H9 (cell line): ENCODE measurements around the gene SERTAD1. TPM values are rescaled to one million over a fixed set of nuclear protein-coding genes. Genes with fewer than 3 reads are reported as not detected.

Experiments used
- DNase-seq: peaks from one replicate; pipeline ENCODE4 v3.0.0-alpha.2; 2017
- H2AFZ ChIP-seq: one replicate; pipeline ENCODE4 v1.6.1; 2013; ENCODE audit warnings: mild to moderate bottlenecking, low read length, control low read depth, moderate library complexity
- H2AK5ac ChIP-seq: 2 replicates; pipeline ENCODE4 v1.6.1; 2013; ENCODE audit warnings: low read length, control low read depth, mixed read lengths; ENCODE audit not compliant: insufficient read length
- H2BK120ac ChIP-seq: one replicate; pipeline ENCODE4 v1.6.1; 2013; ENCODE audit warnings: low read depth, mild to moderate bottlenecking, low read length, control low read depth, inconsistent platforms; ENCODE audit not compliant: poor library complexity, severe bottlenecking
- H2BK12ac ChIP-seq: 2 replicates; pipeline ENCODE4 v1.6.1; 2013; ENCODE audit warnings: low read length, control low read depth, mixed read lengths, low read depth; ENCODE audit not compliant: insufficient read length
- H2BK15ac ChIP-seq: 2 replicates; pipeline ENCODE4 v1.6.1; 2013; ENCODE audit warnings: low read depth, low read length, control low read depth
- H2BK20ac ChIP-seq: one replicate; pipeline ENCODE4 v1.6.1; 2013; ENCODE audit warnings: low read depth, mild to moderate bottlenecking, low read length, control low read depth, inconsistent platforms; ENCODE audit not compliant: poor library complexity, severe bottlenecking
- H2BK5ac ChIP-seq: 2 replicates; pipeline ENCODE4 v1.6.1; 2013; ENCODE audit warnings: low read length, control low read depth, mixed read lengths; ENCODE audit not compliant: insufficient read length
- H3K14ac ChIP-seq: 2 replicates; pipeline ENCODE4 v1.6.1; 2013; ENCODE audit warnings: low read length, control low read depth; ENCODE audit not compliant: insufficient read depth
- H3K18ac ChIP-seq: 2 replicates; pipeline ENCODE4 v1.6.1; 2013; ENCODE audit warnings: low read depth, mild to moderate bottlenecking, mixed read lengths, low read length, control low read depth; ENCODE audit not compliant: insufficient read length
- H3K23ac ChIP-seq: 2 replicates; pipeline ENCODE4 v1.6.1; 2013; ENCODE audit warnings: low read length, control low read depth, mixed read lengths, low read depth; ENCODE audit not compliant: insufficient read length
- H3K23me2 ChIP-seq: 2 replicates; pipeline ENCODE4 v1.6.1; 2013; ENCODE audit warnings: low read depth, mild to moderate bottlenecking, mixed read lengths, low read length, control low read depth; ENCODE audit not compliant: insufficient read length, poor library complexity, severe bottlenecking
- H3K27ac ChIP-seq: 2 replicates; pipeline ENCODE4 v1.5.1; 2013; ENCODE audit warnings: low read length, control low read depth, mixed read lengths, low read depth; ENCODE audit not compliant: insufficient read length
- H3K27me3 ChIP-seq: 2 replicates; pipeline ENCODE4 v1.6.1; 2013; ENCODE audit warnings: low read length, control low read depth, inconsistent platforms; ENCODE audit not compliant: insufficient read depth
- H3K4ac ChIP-seq: 2 replicates; pipeline ENCODE4 v1.6.1; 2013; ENCODE audit warnings: low read depth, mild to moderate bottlenecking, control low read depth, inconsistent platforms, low read length, moderate library complexity
- H3K4me1 ChIP-seq: 2 replicates; pipeline ENCODE4 v1.6.1; 2013; ENCODE audit warnings: low read length, control low read depth, inconsistent platforms; ENCODE audit not compliant: insufficient read depth
- H3K4me2 ChIP-seq: 2 replicates; pipeline ENCODE4 v1.6.1; 2013; ENCODE audit warnings: low read length, control low read depth, mixed read lengths; ENCODE audit not compliant: insufficient read length, insufficient read depth
- H3K56ac ChIP-seq: 2 replicates; pipeline ENCODE4 v1.6.1; 2013; ENCODE audit warnings: low read depth, mild to moderate bottlenecking, mixed read lengths, low read length, control low read depth; ENCODE audit not compliant: insufficient read length
- H3K79me1 ChIP-seq: 2 replicates; pipeline ENCODE4 v1.6.1; 2013; ENCODE audit warnings: low read depth, mild to moderate bottlenecking, moderate library complexity, low read length, control low read depth, inconsistent platforms; ENCODE audit not compliant: insufficient read depth, poor library complexity, severe bottlenecking
- H3K79me2 ChIP-seq: 2 replicates; pipeline ENCODE4 v1.6.1; 2013; ENCODE audit warnings: low read length, control low read depth, inconsistent platforms; ENCODE audit not compliant: insufficient read depth
- H3K9ac ChIP-seq: 2 replicates; pipeline ENCODE4 v1.6.1; 2013; ENCODE audit warnings: low read length, control low read depth, mixed read lengths; ENCODE audit not compliant: insufficient read length; ENCODE audit errors: extremely low read depth
- H3K9me3 ChIP-seq: one replicate; pipeline ENCODE4 v1.6.1; 2013; ENCODE audit warnings: low read depth, low read length, inconsistent platforms; ENCODE audit not compliant: control insufficient read depth
- H3T11ph ChIP-seq: one replicate; pipeline ENCODE4 v1.6.1; 2013; ENCODE audit warnings: mild to moderate bottlenecking, low read length, control low read depth, inconsistent platforms
- H4K20me1 ChIP-seq: one replicate; pipeline ENCODE4 v1.6.1; 2013; ENCODE audit not compliant: control insufficient read depth, insufficient read length, insufficient read depth
- H4K5ac ChIP-seq: 2 replicates; pipeline ENCODE4 v1.6.1; 2013; ENCODE audit warnings: low read depth, mild to moderate bottlenecking, mixed read lengths, low read length, control low read depth; ENCODE audit not compliant: insufficient read length
- H4K8ac ChIP-seq: replicated peaks from 2 replicates; pipeline ENCODE4 v1.6.1; 2013; ENCODE audit warnings: low read length, control low read depth, mixed read lengths, low read depth; ENCODE audit not compliant: insufficient read length
- H4K91ac ChIP-seq: 2 replicates; pipeline ENCODE4 v1.6.1; 2013; ENCODE audit warnings: low read depth, mild to moderate bottlenecking, moderate library complexity, mixed read lengths, low read length, control low read depth; ENCODE audit not compliant: insufficient read length
- H3K27ac Mint-ChIP-seq, 3 experiments: 2 replicates in 2 of 3; 3 replicates in 1 of 3; pipeline ENCODE4 v1.8.0; 2020 to 2021; ENCODE audit warnings: mixed read lengths in 3 of 3, mild to moderate bottlenecking in 1 of 3, moderate library complexity in 1 of 3
- H3K27me3 Mint-ChIP-seq: 2 replicates; pipeline ENCODE4 v1.8.0; 2021; ENCODE audit warnings: low read depth, mild to moderate bottlenecking, moderate library complexity, mixed read lengths
- H3K36me3 Mint-ChIP-seq, 3 experiments: 2 replicates in 2 of 3; 3 replicates in 1 of 3; pipeline ENCODE4 v1.8.0; 2020 to 2021; ENCODE audit warnings: low read depth in 3 of 3, mixed read lengths in 3 of 3; ENCODE audit not compliant: insufficient read depth in 1 of 3
- H3K4me1 Mint-ChIP-seq, 2 experiments: 2 replicates each; pipeline ENCODE4 v1.8.0; 2020; ENCODE audit warnings: mixed read lengths in 2 of 2
- H3K4me3 Mint-ChIP-seq, 2 experiments: 2 replicates in 1 of 2; 3 replicates in 1 of 2; pipeline ENCODE4 v1.8.0; 2020 to 2021; ENCODE audit warnings: mild to moderate bottlenecking in 2 of 2, mixed read lengths in 2 of 2, moderate library complexity in 1 of 2
- H3K9me3 Mint-ChIP-seq, 2 experiments: 2 replicates in 1 of 2; 3 replicates in 1 of 2; pipeline ENCODE4 v1.8.0; 2020; ENCODE audit warnings: mild to moderate bottlenecking in 2 of 2, mixed read lengths in 2 of 2, moderate library complexity in 1 of 2
- CTCF ChIP-seq: fragments of 200-600 bp; sonication (generic); conservative IDR thresholded peaks from 3 replicates; pipeline ENCODE4 v1.8.0; 2021; ENCODE audit warnings: antibody characterized with exemption, mild to moderate bottlenecking
- WGBS: extraction: QIAGEN DNeasy Blood & Tissue Kit; methylation state at CpG from one replicate; pipeline ENCODE4 v1.1.7; 2013; ENCODE audit warnings: missing lambda C conversion rate, low lambda C conversion rate, mixed read lengths; ENCODE audit not compliant: insufficient read length; ENCODE audit errors: extremely low coverage; 5-methylcytosine and 5-hydroxymethylcytosine counted together
- total RNA-seq: library from RNA; stranded (reverse); gene quantifications from 2 replicates; pipeline ENCODE4 v1.2.1, GENCODE V29; 2021

Gene SERTAD1
- total RNA-seq, 1 experiment from 2014 or later = 7.9 TPM

- TF ChIP-seq CTCF = no peak
- H3K36me3 Mint-ChIP-seq = no peaks in the 10 kb centered on the region; a peak in 1 of 7 replicates
- Histone ChIP-seq H3K56ac (no peak overlapping the region), H3K79me2 (no peaks in the 10 kb centered on the region), H2BK5ac (no peak overlapping the region), H2BK12ac (no peak overlapping the region), H3T11ph (no peak overlapping the region), H3K27ac (no peak overlapping the region), H4K91ac (no peak overlapping the region), H4K5ac (no peak overlapping the region), H3K9ac (no peak overlapping the region), H3K4ac (no peak overlapping the region), H2BK120ac (no peak overlapping the region), H2AFZ (no peak overlapping the region), H3K79me1 (no peaks in the 10 kb centered on the region), H2AK5ac (no peak overlapping the region), H3K4me1 (no peaks in the 10 kb centered on the region; the same call in 1 of the 2 replicates), H3K23ac (no peak overlapping the region), H4K8ac (no peak overlapping the region), H3K4me2 (no peak overlapping the region), H3K9me3 (no peaks in the 10 kb centered on the region), H3K14ac (no peak overlapping the region), H3K18ac (no peak overlapping the region), H3K27me3 (no peaks in the 10 kb centered on the region; the same call in 1 of the 2 replicates), H2BK20ac (no peak overlapping the region), H4K20me1 (no peaks in the 10 kb centered on the region), H2BK15ac (no peak overlapping the region), H3K23me2 (peaks cover 13% of the 10 kb centered on the region)
- peaks cover 18 to 30% of the 10 kb centered on the region in 2 experiments for H3K4me1 Mint-ChIP-seq
- H3K27ac Mint-ChIP-seq = no peak overlapping the region; a peak in 1 of 7 replicates
- H3K4me3 Mint-ChIP-seq = no peak overlapping the region
- no peaks in the 10 kb centered on the region; a peak in 1 of 5 replicates for H3K9me3 Mint-ChIP-seq
- WGBS = no CpG with 5 or more reads among the region's 3 CpGs
- H3K27me3 Mint-ChIP-seq = peaks cover 19% of the 10 kb centered on the region
- DNase-seq = no peak
Measured at GRCh38 chr19:40400559-40400958, 25.2 kb downstream of the SERTAD1 start.
